HCT116 (cell line): ENCODE results near the gene LSMEM2. TPM values are rescaled to one million over a fixed set of nuclear protein-coding genes. Genes with fewer than 3 reads are reported as not detected.

ENCODE experiments used
- ATAC-seq: fragments of 200-7000 bp; cut with Tn5 transposase; 2 replicates; pipeline ENCODE4 v1.9.1; 2020; ENCODE audit warnings: mild to moderate bottlenecking, moderate library complexity
- BruUV-seq: library from RNA; stranded (reverse); fragments of 400-500 nt; replicated peaks from 2 replicates; lab custom pipeline; 2021; lab: Mats Ljungman, UMichigan
- CTCF ChIA-PET: fragments of 300-600 bp; sonication (Branson Sonifier 250); formaldehyde crosslinking; loops from one replicate; lab custom pipeline; 2021; ENCODE audit warnings: antibody characterized with exemption; lab: Charles Lee
- POLR2A ChIA-PET: fragments of 300-600, 350-600 bp; sonication (Branson Sonifier 250); formaldehyde crosslinking; loops from one replicate; lab custom pipeline; 2021; ENCODE audit warnings: antibody characterized with exemption; lab: Charles Lee
- RAD21 ChIA-PET, 2 experiments: fragments of 300-600 bp; sonication (Branson Sonifier 250); formaldehyde crosslinking; loops; one replicate each; lab custom pipeline; 2023; ENCODE audit warnings: low total read pairs in 2 of 2; ENCODE audit not compliant: uncharacterized antibody in 2 of 2, unreplicated experiment in 2 of 2, low non-redundant PET in 1 of 2; lab: Charles Lee
- DNase-seq: peaks from one replicate; pipeline ENCODE4 v3.0.0-alpha.2; 2010; ENCODE audit warnings: low read depth, low spot score
- H2AFZ ChIP-seq: fragments of 200-600 bp; shearing (Covaris generic), sonication (generic); 2 replicates; pipeline ENCODE4 v1.6.1; 2017; ENCODE audit warnings: low read depth, mixed run types, mixed read lengths, antibody characterized with exemption, low read length; ENCODE audit not compliant: poor library complexity, severe bottlenecking
- H3K27ac ChIP-seq: 2 replicates; pipeline ENCODE4 v1.5.1; 2012; ENCODE audit warnings: low read depth, low read length
- H3K27me3 ChIP-seq: fragments of 200-600 bp; sonication (generic); 2 replicates; pipeline ENCODE4 v1.6.1; 2016; ENCODE audit warnings: mixed run types, low read length, mixed read lengths; ENCODE audit not compliant: insufficient read depth
- H3K36me3 ChIP-seq, 2 experiments: fragments of 200-500 bp in 1 of 2; fragments of 200-600 bp in 1 of 2; sonication (Bioruptor generic) in 1 of 2; sonication (generic) in 1 of 2; 2 replicates each; pipeline versions ENCODE4 v1.5.1 to v1.6.1; 2014 to 2016; ENCODE audit warnings: low read length in 2 of 2, inconsistent platforms in 1 of 2, mixed read lengths in 1 of 2, mixed run types in 1 of 2; ENCODE audit not compliant: insufficient read depth in 2 of 2, control insufficient read depth in 1 of 2
- H3K4me1 ChIP-seq, 2 experiments: fragments of 200-600 bp in 1 of 2; sonication (generic) in 1 of 2; 2 replicates each; pipeline versions ENCODE4 v1.5.1 to v1.6.1; 2012 to 2017; ENCODE audit warnings: low read length in 2 of 2, inconsistent platforms in 1 of 2, mild to moderate bottlenecking in 1 of 2, mixed read lengths in 1 of 2, mixed run types in 1 of 2, moderate library complexity in 1 of 2; ENCODE audit not compliant: insufficient read depth in 2 of 2, control insufficient read depth in 1 of 2
- H3K4me2 ChIP-seq: fragments of 200-600 bp; sonication (generic); 2 replicates; pipeline ENCODE4 v1.6.1; 2017; ENCODE audit warnings: mixed run types, low read length, mixed read lengths
- H3K4me3 ChIP-seq, 2 experiments: fragments of 200-600 bp in 1 of 2; sonication (generic) in 1 of 2; replicated peaks in 1 of 2; 2 replicates each; pipeline ENCODE4 v1.5.1; 2011 to 2016; ENCODE audit warnings: low read length in 2 of 2, control low read depth in 1 of 2, low read depth in 1 of 2, mild to moderate bottlenecking in 1 of 2, mixed read lengths in 1 of 2, mixed run types in 1 of 2
- H3K79me2 ChIP-seq: fragments of 200-600 bp; sonication (generic); 2 replicates; pipeline ENCODE4 v1.6.1; 2017; ENCODE audit warnings: mild to moderate bottlenecking, mixed run types, low read length, moderate library complexity, mixed read lengths; ENCODE audit not compliant: insufficient read depth
- H3K9ac ChIP-seq: fragments of 200-600 bp; sonication (generic); 2 replicates; pipeline ENCODE4 v1.6.1; 2016; ENCODE audit warnings: low read length, mixed read lengths
- H3K9me2 ChIP-seq: fragments of 200-600 bp; sonication (generic), shearing (Covaris generic); 2 replicates; pipeline ENCODE4 v1.6.1; 2017; ENCODE audit warnings: mixed run types, mild to moderate bottlenecking, moderate library complexity; ENCODE audit not compliant: insufficient read depth
- H3K9me3 ChIP-seq, 2 experiments: fragments of 200-500 bp in 1 of 2; fragments of 200-600 bp in 1 of 2; sonication (Bioruptor generic) in 1 of 2; sonication (generic) in 1 of 2; 2 replicates each; pipeline ENCODE4 v1.6.1; 2014 to 2017; ENCODE audit warnings: low read length in 2 of 2, mixed read lengths in 2 of 2, inconsistent platforms in 1 of 2, low read depth in 1 of 2, mild to moderate bottlenecking in 1 of 2, mixed run types in 1 of 2, moderate library complexity in 1 of 2; ENCODE audit not compliant: control insufficient read depth in 1 of 2, insufficient read depth in 1 of 2
- H4K20me1 ChIP-seq: fragments of 200-600 bp; sonication (generic), shearing (Covaris generic); 2 replicates; pipeline ENCODE4 v1.6.1; 2017; ENCODE audit warnings: mixed run types, mild to moderate bottlenecking, moderate library complexity; ENCODE audit not compliant: insufficient read depth
- ATF3 ChIP-seq: IDR thresholded peaks from 2 replicates; pipeline ENCODE4 v1.6.1; 2012
- CBX3 ChIP-seq: IDR thresholded peaks from 2 replicates; pipeline ENCODE4 v1.6.1; 2012; ENCODE audit warnings: low read depth
- EGR1 ChIP-seq: IDR thresholded peaks from 2 replicates; pipeline ENCODE4 v1.6.1; 2012; ENCODE audit warnings: low read depth
- FOSL1 ChIP-seq: IDR thresholded peaks from 2 replicates; pipeline ENCODE4 v1.6.1; 2012; ENCODE audit warnings: low read depth
- JUND ChIP-seq: IDR thresholded peaks from 2 replicates; pipeline ENCODE4 v1.6.1; 2012
- MAX ChIP-seq: IDR thresholded peaks from 2 replicates; pipeline ENCODE4 v1.6.1; 2012
- POLR2A ChIP-seq: IDR thresholded peaks from 2 replicates; pipeline ENCODE4 v1.7.0; 2011; ENCODE audit warnings: borderline replicate concordance; ENCODE audit not compliant: insufficient read depth, insufficient read length; ENCODE audit errors: extremely low read depth
- SP1 ChIP-seq: IDR thresholded peaks from 2 replicates; pipeline ENCODE4 v1.6.1; 2012; ENCODE audit warnings: low read depth
- SRF ChIP-seq: IDR thresholded peaks from 2 replicates; pipeline ENCODE4 v1.6.1; 2012; ENCODE audit warnings: low read depth
- ZNF274 ChIP-seq: fragments of 200-500 bp; sonication (Bioruptor generic); IDR thresholded peaks from 2 replicates; pipeline ENCODE4 v1.6.1; 2014; ENCODE audit warnings: mild to moderate bottlenecking, low read depth, low read length, inconsistent platforms
- intact Hi-C: fragments of 100-400 bp; cut with micrococcal nuclease; formaldehyde crosslinking; loops from 2 replicates; pipeline ENCODE4 v1.10.0; 2022
- total RNA-seq: library from RNA; stranded (reverse); gene quantifications from one replicate; pipeline ENCODE4 v1.2.1, GENCODE V29; 2021; ENCODE audit not compliant: unreplicated experiment

LSMEM2 gene
- total RNA-seq, 1 experiment from 2014 or later = not detected

- Histone ChIP-seq H3K4me3 (no peak overlapping the region), H3K4me1 (peaks cover 68 to 90% of the 10 kb centered on the region in 2 experiments)
- POLR2A ChIA-PET = no interaction called here
Measured at GRCh38 chr3:50319181-50319893, 40.5 kb downstream of the LSMEM2 start.

More at GRCh38 chr3:50319181-50319893, 40.5 kb downstream of the LSMEM2 start:
- Histone ChIP-seq H3K27ac (peak overlapping the region; percentile 98), H3K4me2 (peak overlapping the region; percentile 92), H3K9me2 (no peaks in the 10 kb centered on the region), H3K36me3 (peaks cover 2 to 17% of the 10 kb centered on the region in 2 experiments; a peak in 1 of 4 replicates), H3K79me2 (peaks cover 51% of the 10 kb centered on the region), H4K20me1 (no peaks in the 10 kb centered on the region), H3K9me3 (no peaks in the 10 kb centered on the region), H3K27me3 (no peaks in the 10 kb centered on the region), H3K9ac (peak overlapping the region; percentile 88; the same call in 1 of the 2 replicates), H2AFZ (no peak overlapping the region)
- TF ChIP-seq EGR1 (no peak), ZNF274 (no peak), ATF3 (no peak), MAX (no peak), SP1 (no peak), POLR2A (no peak), JUND (no peak), SRF (no peak), CBX3 (no peak), FOSL1 (no peak)
- RAD21 ChIA-PET = no interaction called here
- no peak for DNase-seq
- BruUV-seq = no TSS peak
- intact Hi-C loops = no loop called here
- no peak for ATAC-seq
- CTCF ChIA-PET = interaction anchor here (0.7 kb wide), 1 partner anchor 9 kb away, joined by 3 read pairs; the partner anchor contains the start of gene TUSC2
